MV-4-11 (cell line): Measurements from ENCODE around the gene RSU1.
"Not testable (repeated sequence)": the region's sequence is repeated elsewhere in the genome, so short reads cannot be mapped to it uniquely, and the experiment has no call there.

Experiments
- DNase-seq: peaks from one replicate; lab custom pipeline; 2025; lab: John Stamatoyannopoulos, UW

RSU1 gene

DNA sequence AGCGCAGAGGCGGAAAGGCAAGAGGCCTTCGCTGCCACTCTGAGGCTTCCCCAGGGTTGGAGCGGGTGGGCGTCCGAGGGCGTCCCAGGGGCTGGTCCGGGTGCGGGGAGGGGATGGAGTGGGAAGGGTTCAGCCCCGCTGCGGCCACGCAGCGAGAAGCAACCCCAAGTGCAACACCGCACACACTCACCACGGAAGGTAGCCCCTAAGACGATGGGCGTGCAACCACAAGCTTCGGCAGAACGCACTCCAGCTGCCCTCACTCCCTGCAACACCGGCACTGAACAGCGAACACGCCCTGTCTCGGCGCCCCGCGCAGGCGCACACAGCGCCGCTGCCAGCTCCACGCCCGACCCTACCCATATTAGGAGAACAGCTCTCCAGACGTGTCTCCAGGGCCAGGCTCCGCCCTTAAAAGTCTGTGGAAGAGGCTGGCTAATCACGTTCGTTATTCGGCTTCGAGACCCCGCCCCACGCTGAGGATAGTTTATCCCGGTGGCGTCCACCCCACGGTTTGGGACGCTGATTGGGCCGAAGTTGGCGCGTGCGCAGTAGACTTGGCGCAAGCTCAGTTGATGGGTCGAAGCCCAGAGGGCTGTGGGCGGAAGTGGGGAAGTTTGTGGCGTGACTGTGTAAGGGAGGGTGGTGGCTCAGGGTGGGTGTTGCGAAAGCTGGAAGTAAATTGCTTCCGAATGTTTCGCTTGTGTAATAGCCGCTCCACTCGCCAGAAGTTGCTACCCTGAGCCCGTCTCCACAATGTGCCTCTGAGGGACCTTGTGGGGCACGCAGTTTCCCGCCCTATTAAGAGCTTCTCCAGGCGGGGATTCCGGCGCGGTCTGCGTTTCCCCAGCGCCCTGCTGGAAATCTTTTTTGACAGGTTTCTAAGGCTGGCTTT is at the start of gene RSU1:
Gene RSU1 (minus strand): TSS at position 300 of the 895 bp plus-strand sequence. CDS start 343 bp downstream, outside the sequence.
- DNase-seq = peak; percentile 100

DNA sequence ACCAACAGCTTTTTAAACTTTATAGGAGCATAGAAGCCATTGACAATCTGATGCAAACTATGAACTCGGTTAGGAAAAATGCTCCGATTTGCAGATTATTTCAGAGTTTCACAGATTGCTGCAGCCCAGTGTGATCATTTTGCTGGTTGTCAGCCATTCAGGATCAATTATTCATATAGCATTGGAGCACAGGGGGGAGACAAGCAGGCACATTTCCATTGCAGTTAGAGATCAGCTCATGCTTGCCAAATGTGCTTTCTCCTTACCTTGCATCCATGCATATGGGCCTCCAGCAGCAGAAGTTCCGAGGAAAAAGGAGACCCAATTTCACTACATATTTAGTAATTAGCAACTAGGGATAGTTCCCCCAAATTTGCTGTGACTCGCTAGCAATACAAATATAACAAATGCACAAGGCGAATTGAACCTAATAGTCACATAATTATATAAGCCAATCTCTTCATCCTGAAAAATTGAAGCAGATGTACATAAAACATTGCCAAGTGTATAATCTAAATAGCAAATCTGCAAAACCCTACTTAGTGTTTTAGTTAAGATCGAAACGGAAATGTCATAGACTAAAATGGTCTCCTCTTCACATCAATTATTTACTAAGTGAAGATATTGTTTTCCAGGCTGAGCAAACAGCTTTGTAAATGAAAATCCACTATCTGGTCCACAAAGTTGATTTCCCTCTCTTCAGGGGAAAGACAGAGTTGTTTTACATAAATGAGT is 49.5 kb upstream of the RSU1 start:
- no peak for DNase-seq

DNA sequence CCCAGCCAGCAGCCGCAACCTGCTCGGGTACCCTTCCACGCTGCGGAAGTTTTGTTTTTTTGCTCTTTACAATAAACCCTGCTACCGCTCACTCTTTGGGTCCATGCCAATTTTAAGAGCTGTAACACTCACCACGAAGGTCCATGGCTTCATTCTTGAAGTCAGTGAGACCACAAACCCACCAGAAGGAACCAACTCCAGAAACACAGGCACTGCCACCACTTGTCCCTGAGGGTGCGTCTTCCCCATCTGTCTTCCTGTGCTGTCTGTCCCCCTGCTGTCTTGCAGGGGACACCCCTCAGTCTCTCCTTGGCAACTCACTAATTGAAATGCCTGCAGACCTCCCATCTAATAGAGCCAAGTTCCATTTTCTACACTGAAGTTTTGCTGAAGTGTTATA is 48.5 kb upstream of the RSU1 start:
- no peak for DNase-seq

DNA sequence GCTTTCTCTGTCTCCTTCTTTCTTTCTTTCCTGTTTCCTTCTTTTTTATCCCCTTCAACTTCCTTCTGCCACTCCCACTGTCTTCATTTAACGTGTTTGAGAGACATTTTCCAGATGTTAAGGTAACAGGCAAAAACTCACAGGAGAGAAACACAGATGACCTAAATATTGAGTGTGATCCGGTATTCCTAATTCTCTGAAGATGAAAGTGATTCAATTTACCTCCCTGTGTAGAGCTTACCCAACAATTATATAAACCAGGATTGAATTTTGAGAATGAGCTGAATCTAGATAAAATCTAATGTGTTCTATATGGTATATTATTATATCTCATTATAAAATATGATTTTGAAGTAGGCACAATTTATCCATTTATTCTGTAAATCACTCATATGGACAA is 46.5 kb upstream of the RSU1 start:
- no peak for DNase-seq

DNA sequence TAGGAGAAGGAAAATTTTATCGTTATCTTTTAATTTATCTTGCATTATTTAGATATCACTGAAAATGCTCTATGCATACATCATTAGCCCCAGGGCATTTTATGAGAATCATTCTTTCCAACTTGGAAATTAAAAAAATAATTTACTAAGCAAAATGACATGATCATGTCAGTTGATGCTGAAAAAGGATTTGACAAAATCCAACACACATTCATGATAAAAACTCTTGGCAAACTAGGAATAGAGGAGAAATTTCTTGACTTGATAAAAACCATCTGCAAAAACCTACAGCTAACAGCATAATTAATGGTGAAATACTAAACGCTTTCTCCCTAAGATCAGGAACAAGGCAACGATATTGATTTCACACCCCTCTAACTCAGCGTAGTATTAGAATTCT is 40.2 kb upstream of the RSU1 start:
- DNase-seq = no peak

DNA sequence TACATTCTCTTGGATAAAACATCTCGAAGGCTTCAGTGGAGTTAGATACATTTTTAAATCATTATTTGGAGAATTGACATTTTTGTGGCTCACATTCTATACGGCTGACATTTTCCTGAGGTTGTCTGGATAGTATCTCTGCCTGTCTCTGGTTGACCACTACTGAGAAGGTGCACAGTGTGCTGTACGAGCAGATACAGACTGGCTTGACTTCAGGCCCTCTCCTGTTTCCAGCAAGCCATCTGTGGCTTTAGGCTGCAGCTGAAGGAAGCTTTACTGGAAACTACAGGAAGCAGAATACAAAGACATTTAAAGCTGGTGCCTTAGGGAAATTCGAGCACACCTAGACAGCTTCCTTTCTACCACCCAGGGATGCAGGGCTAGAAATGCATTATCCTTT is 39.3 kb upstream of the RSU1 start:
- DNase-seq = no peak

DNA sequence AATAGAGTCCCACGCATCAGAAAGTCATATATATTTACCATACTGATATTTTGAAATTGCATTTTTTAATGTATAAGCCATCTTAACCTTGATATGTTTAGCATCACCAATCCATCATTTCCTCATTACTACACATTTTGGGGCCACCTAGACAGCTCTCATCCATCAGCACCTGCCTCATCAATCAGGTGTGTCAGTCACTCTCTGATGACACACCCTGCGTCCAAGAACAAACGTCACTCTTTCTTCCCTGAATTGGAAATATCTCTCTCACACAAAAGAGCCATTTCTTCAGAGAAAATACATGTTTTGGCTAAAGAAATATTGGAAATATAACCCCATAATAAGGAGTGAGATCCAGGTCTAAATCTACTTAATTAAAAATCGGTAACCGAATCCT is 38.9 kb upstream of the RSU1 start:
- DNase-seq = no peak

DNA sequence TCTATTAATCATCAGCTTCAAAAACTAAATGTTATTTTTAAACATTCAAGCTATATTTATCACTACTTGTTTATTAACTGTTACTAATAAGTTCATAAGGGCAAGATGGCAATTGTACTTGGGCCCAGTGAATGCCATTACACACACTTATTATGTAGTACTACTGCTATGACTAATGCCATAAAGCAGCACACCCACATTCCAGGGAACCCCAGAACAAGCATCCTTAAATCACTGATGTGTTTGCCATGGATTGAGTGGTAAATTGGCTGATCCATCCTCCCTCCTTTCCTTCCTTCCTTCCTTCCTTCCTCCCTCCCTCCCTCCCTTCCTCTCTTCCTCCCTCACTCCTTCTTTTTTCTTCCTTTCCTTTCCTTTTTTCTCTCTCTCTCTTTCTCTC is 37.4 kb upstream of the RSU1 start:
- DNase-seq = no peak

DNA sequence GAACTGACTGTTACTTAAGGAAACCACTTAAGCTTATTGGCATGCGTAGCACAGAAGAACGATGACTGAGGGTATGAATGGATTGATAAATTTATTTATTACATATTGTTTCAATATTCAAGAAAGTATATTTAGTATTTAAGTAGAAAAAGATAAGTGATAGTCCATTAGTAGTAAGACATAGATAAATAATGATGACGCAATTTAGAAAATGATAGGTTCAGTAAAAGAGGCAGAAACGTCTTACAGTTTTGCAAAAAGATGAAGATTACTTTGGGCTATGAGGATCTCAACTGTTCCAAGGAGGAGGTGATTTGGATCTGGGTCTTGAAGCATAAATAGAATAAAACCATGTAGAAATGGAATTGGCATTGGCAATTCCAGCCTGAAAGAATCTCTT is 36.6 kb upstream of the RSU1 start:
- DNase-seq = no peak

DNA sequence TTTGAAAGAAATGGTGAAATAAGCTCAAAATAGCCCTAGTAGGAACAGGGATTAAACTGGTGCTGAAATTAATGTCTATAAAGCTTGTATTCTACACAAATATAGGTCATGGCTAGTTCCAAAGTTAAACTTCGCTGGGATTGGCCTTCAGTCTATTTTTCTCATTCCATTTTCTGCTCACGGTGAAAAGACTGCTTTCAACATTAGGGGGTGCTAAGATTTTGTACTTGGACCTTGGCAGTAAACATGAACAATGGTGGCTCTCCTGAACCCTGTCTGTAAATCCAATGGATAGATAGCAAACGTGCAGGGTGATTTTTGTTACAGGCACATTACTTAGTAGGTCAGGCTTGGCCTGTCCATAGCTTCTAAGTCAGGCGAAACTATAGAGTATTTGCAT is 36.0 kb upstream of the RSU1 start:
- DNase-seq = peak; percentile 18

DNA sequence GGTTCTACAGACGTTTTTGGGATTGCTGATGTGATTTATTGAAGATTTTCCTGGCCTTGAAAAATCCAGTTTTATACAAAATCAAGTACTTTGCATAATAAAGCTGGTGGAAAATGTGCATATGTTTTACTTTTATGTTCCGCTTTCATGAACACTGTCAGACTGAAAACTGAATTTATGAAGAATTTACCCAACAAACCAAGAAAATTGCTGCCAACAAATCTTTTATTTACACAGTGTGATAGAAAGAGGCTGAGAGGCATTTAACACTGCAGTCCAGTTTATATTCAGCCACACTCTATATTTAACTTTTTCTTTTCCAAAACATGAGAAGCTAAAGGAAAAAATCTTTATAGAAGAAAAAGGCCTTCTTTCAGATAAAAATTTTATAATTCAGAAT is 35.4 kb upstream of the RSU1 start:
- no peak for DNase-seq

DNA sequence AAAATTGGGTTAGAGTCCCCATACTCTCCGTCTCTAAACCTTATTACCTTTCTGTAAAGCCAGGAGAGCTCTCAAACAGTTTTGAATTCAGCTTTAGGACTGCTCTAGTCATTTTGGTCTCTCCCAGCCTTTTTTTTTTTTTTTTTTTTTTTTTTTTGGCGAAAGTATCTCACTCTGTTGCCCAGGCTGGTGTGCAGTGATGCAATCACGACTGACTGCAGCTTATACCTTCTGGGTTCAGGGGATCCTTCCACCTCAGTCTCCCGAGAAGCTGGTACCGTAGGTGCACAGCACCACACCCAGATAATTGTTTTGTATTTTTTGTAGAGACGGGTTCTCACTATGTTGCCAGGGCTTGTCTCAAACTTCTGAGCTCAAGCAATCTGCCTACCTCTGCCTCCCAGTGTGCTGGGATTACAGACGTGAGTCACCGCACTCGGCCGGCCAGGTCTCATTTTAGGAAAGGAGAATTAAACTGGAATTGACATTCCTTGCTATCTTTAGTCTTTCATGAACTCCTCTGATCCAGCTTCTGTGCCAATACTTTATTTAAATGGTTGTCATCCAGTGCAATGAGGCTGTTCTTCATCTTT is 31.4 kb upstream of the RSU1 start:
- no peak for DNase-seq

DNA sequence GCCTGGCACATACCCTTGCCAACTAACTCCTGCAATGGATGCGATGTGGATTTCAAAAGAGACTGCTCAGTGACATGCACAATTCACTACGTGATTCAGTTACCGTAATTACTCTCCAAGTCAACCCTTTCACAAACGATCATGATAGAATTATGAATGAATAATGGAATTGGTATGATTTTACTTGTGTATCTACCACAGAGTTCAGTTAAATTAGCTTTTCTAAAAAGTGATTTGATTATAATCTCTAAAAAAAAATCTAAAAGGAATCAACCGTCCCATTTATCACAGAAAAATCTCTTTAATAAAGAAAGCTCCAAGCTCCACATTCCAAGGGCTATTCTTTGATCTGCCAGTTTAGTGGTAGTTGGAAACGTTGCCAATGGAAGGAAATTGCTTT is 30.4 kb upstream of the RSU1 start:
- DNase-seq = no peak

DNA sequence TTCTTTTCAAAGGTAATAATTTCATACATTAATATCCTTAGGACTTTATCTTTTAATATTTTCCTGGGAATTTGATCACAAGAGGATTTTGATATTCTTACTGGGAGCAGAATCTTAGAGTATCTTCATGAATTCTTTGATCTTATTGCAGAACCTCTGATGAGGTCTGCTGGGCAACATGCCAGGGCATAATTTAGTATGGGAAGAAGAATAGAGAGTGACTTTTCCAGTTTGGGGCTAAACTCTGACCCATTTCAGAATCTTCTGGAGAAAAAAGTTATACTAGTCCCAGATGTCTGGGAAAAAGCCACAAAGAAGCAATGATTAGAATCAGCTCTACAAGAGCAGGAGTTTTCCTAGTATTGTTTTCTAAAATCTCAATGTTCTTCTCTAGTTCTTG is 28.0 kb upstream of the RSU1 start:
- no peak for DNase-seq

DNA sequence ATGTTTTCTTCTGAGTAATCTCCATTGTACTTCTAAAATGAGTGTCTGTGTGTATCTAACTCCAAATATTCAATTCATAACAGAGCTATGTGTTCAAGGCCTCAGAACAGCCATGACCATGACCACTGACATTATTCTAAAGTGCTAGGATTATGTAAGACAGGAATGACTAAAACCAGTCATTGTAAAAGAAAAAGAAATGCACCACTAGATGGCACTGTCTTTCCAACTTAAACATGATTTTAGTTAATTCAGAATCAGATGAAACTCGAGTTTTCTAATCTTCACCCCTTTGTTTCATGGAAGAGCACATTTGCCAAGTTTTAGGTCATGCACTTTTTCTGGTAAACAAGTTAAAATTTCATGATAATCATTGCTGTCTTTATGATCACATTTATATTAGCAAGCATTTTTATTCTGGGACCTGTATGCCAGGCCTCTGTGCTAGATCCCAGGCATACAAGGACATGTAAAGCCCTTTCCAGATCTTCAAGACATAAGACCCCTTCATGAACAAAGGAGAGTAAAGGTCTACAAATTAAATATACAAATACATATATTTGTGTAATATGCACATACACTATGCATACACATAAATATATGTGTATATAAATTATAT is 26.1 kb upstream of the RSU1 start:
- peak; percentile 87 for DNase-seq

DNA sequence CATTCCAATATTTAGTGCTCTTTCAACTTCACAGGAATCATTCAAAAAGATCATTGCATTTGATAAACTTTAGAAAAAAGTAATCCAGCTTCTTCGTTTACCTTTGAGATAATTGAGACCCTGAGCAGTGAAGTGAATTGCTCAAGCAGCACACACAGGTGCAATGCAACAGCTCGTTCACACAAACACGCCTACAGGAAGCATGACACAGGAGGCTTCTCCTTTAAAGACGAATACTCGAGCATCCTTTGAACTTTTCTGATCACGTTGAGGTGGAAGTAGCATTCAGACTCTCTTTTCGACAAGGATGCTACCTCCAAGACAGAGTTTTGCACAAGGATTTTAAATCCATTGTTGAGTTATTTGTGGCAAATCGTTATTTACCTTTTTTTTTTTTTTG is 18.0 kb upstream of the RSU1 start:
- DNase-seq = no peak

DNA sequence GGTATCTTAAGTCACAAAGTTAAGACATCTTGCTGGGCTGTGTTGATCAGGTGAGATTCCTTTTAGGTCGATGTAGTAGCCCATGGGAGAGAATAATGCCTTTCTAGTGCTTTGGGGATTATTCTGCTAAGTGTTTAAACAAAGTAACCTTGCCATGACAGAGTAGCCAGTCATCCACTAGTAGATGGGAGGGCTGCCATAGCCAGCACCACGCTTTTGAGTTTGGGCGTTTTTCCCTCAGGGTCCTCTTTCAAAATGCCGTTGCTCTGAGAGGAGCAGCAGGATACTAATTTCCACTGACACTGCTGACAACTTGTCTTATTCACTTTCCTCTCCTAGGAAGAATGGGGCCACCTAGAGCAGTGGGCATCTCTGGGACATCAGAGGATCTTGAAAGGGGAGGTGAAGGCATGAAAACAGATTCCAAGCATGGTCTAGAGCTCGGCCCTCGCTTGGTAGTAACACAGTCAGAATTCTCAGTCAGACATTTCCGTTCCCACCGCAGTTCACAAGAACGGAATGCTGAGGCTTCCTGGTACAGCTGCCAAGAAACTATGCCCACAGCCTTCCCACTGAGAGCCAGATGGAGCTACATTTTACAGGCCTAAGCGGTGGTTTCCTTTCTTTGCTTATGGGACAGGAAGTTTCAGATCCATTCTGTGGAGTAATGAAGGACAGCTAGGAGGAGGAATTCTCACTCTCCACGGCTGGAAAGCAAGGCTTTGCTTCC is 15.3 kb upstream of the RSU1 start:
- DNase-seq = no peak

DNA sequence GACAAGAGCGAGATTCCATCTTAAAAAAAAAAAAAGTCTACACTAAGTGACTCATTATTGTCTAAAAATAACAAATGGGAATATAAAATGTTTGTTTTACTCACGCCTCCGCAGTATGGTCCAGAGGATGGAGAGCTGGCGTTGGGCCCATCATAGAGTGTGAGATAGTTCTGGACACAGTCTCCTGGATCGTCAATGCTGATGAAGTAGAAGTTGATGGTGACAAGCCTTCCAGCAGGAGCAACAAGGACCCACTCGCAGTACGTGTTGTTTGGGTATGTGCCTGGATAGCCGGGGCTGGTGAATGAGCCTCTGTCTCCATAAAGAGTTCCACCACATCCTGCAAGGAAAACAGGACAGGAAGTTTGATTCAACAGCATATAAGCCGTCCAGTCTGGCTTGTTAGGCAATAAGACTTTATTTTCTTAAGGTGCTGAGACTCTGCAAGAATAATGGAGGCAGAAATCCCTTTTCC is 11.5 kb upstream of the RSU1 start:
- DNase-seq = no peak

DNA sequence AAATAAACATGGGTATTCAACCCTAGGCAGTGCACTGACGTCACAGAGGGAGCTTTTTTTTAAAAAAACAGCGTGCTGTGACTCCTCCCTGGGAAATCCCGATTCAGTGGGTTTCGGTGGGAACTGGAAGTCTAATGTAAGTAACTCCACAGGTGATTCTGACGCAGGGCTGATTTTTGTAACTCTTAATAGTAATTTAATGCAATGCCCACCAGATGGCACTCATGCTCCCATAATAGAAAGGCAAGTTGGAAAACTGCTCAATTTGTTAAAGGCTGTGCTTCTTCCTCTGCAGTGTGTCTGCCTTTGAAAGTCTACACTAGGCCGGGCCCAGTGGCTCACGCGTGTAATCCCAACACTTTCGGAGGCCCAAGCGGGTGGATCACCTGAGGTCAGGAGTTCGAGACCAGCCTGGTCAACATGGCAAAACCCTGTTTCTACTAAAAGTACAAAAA is 10.9 kb upstream of the RSU1 start:
- DNase-seq = peak; percentile 71

DNA sequence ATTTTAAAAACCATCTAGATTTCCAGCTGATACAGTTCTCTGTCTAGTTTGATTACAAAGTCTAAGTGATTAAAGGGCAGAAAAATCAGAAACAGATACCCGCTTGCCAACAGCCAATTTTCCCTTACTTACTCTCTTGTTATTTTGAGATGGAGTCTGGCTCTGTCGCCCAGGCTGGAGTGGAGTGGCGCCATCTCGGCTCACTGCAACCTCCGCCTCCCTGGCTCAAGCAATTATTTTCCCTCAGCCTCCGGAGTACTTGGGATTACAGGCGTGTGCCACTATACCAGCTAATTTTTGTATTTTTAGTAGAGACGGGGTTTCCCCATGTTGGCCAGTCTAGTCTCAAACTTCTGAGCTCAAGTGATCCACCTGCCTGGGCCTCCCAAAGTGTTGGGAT is 10.2 kb upstream of the RSU1 start:
- DNase-seq = not testable (repeated sequence)

DNA sequence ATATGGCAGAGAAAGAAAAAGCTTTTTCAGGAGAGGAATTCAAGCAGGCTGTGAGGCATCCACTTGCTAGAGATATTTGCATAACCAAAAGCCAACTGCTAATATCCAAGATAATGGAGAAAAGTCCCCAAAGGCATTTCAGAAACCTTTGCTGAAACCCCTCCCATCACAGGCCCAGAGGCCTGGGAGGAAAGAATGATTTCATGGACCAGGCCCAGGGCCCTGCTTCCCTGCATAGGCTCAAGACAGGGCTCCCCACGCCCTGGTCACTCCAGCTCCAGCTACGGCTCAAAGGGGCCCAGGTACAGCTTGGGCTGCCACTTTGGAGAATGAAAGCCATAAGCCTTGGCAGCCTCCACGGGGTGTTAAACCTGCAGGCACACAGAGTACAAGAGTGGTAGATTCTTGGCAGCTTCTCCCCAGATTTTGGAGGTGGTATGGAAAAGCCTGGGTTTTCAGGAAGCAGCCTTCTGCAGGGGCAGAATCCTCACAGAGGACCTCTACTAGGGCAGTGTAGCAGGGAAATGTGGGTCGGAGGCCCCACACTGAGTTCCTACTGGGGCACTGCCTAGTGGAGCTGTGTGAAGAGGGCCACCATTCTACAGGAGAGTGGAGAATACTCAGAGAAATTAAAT is 5.6 kb upstream of the RSU1 start:
- no peak for DNase-seq
